Measurements from ENCODE around the gene ASTL.

The ASTL gene

DNA sequence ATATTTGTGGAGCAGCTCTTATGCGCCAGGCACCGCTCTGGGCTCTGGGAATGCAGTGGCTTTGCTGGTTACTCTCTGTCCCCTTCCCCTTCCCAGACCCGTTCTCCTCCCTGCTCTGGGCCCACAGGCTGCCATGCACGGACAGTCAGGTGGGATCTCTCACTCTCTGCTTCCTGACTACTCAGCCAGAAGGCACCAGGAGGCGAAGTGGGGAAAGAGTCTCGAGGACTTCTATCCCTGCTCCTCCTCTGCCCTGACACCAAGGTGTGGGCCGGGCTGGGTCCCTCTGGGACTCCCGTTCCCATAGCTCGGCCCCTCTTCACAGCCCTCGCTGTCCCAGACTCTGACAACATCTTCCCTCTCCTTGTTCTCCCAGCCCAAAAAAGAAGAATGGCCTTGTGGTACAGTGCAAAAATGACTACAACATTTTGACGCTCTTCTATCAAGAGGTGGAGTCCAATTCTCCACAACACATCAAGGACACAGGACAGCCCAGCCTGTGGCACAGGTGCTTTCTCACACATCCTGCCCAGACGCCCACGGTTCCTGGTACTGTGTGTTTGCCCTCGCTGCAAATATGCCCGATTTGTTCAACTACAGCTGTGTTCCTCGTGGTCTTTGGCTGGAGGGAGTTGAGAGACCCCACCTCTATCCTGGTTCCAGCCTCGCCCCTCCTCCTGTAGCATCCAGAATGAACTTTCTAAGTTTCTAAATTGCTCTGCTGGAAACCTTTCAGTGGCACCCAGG lies 21.0 kb upstream of the ASTL start:
- no CpG with 5 or more reads among the region's 17 CpGs for WGBS (ENCODE audit: insufficient coverage, insufficient read length)
- no peaks in the 10 kb centered on the region for H3K9me3 ChIP-seq (ENCODE audit: control insufficient read depth, insufficient read depth, low read length)
- no peaks in the 10 kb centered on the region for H3K27me3 ChIP-seq (ENCODE audit: control insufficient read depth, insufficient read depth, low read length)
- H3K36me3 ChIP-seq (ENCODE audit: control insufficient read depth, insufficient read depth, low read length): no peaks in the 10 kb centered on the region; the same call in 1 of the 2 replicates
- no peak for DNase-seq (ENCODE audit: low read depth, low spot score)
- 0 out of 2 replicates have a peak, but pooled peaks cover 3% of the 10 kb centered on the region for H3K4me1 ChIP-seq (ENCODE audit: control insufficient read depth, insufficient read depth, low read length)
- H3K4me3 ChIP-seq (ENCODE audit: low read length): no peak overlapping the region
- H3K27ac ChIP-seq (ENCODE audit: low read length): no peak overlapping the region

DNA sequence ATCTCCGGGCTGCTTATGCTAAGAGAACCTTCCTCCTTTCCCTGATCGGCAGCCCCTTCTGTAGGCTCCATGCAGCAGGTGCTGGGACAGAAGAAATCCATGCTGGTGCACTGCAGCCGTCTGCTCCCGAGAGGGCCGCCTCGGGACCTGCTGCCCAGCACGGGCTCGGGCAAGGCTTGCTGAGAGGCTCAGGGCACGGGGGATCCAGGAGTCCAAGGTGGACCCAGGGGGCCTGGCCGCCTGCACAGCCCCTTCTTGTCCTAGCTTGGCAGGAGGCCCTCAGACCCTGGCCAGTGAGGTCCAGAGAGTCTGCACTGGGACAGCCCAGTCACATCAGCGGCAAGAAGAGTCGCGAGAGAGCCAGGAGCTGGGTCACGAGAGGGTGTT lies 20.2 kb upstream of the ASTL start:
- WGBS (ENCODE audit: insufficient coverage, insufficient read length): no CpG with 5 or more reads among the region's 14 CpGs
- no peaks in the 10 kb centered on the region for H3K27me3 ChIP-seq (ENCODE audit: control insufficient read depth, insufficient read depth, low read length)
- no peak overlapping the region for H3K4me3 ChIP-seq (ENCODE audit: low read length)
- H3K36me3 ChIP-seq (ENCODE audit: control insufficient read depth, insufficient read depth, low read length): no peaks in the 10 kb centered on the region; the same call in 1 of the 2 replicates
- no peak overlapping the region for H3K27ac ChIP-seq (ENCODE audit: low read length)
- H3K9me3 ChIP-seq (ENCODE audit: control insufficient read depth, insufficient read depth, low read length): no peaks in the 10 kb centered on the region
- no peak for DNase-seq (ENCODE audit: low read depth, low spot score)
- 0 out of 2 replicates have a peak, but pooled peaks cover 3% of the 10 kb centered on the region for H3K4me1 ChIP-seq (ENCODE audit: control insufficient read depth, insufficient read depth, low read length)

GRCh38 chr2:96157649-96158553 lies 19.6 kb upstream of the ASTL start:
- Histone ChIP-seq H3K27me3 (ENCODE audit: control insufficient read depth, insufficient read depth, low read length) (no peaks in the 10 kb centered on the region), H3K4me1 (ENCODE audit: control insufficient read depth, insufficient read depth, low read length) (peaks cover 6% of the 10 kb centered on the region; the same call in 1 of the 2 replicates), H3K9me3 (ENCODE audit: control insufficient read depth, insufficient read depth, low read length) (no peaks in the 10 kb centered on the region), H3K4me3 (ENCODE audit: low read length) (no peak overlapping the region), H3K36me3 (ENCODE audit: control insufficient read depth, insufficient read depth, low read length) (no peaks in the 10 kb centered on the region; the same call in 1 of the 2 replicates), H3K27ac (ENCODE audit: low read length) (no peak overlapping the region)
- DNase-seq (ENCODE audit: low read depth, low spot score): no peak
- no CpG with 5 or more reads among the region's 19 CpGs for WGBS (ENCODE audit: insufficient coverage, insufficient read length)

- H3K4me3 ChIP-seq (ENCODE audit: low read length): no peak overlapping the region
- peaks cover 6% of the 10 kb centered on the region; the same call in 1 of the 2 replicates for H3K4me1 ChIP-seq (ENCODE audit: control insufficient read depth, insufficient read depth, low read length)
- no peaks in the 10 kb centered on the region for H3K9me3 ChIP-seq (ENCODE audit: control insufficient read depth, insufficient read depth, low read length)
- no peak for DNase-seq (ENCODE audit: low read depth, low spot score)
- H3K27ac ChIP-seq (ENCODE audit: low read length): no peak overlapping the region
- H3K27me3 ChIP-seq (ENCODE audit: control insufficient read depth, insufficient read depth, low read length): no peaks in the 10 kb centered on the region
- no peaks in the 10 kb centered on the region; the same call in 1 of the 2 replicates for H3K36me3 ChIP-seq (ENCODE audit: control insufficient read depth, insufficient read depth, low read length)
- WGBS (ENCODE audit: insufficient coverage, insufficient read length): no CpG with 5 or more reads among the region's 5 CpGs
These were observed 18.8 kb upstream of the ASTL start for GRCh38 chr2:96156926-96157648.

DNA sequence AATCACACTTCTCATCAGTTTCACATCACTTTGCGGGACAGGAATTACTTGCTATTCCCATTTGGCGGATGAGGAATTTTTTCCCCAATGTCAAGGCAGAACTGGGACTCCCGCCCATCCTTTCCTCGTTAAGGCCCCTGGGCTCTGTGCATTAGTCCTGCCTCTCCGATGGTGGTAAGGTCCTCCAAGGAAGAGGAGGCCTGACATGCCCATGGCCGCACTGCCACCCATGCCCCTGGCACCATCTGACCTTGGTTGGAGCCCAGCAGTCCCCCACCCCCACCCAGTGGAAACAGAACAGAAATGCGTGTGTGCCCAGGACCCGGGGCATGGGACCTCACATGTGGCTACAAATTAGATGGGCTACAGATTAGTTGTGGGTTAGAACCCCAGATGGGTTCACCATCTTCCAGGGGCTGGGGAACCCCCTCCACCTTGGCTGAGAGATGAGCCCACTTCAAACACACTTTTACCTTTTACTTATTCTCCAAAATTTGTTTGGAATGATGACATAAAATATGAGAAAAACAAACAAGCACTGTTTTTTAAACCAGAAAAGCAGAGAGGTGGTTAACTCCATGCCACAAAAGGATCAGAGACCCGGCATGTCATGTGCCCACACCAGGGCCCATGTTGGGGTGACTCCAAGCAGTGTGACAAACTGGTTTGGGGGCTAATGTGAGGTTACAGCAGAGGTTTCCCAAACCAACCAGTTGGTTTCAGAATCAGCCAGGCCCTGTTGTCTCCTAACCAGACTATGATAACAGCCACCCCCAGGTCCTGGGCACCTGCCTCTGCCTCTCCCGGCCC lies 17.9 kb upstream of the ASTL start:
- no peak for DNase-seq (ENCODE audit: low read depth, low spot score)
- Histone ChIP-seq H3K4me1 (ENCODE audit: control insufficient read depth, insufficient read depth, low read length) (peaks cover 6% of the 10 kb centered on the region; the same call in 1 of the 2 replicates), H3K27ac (ENCODE audit: low read length) (no peak overlapping the region), H3K36me3 (ENCODE audit: control insufficient read depth, insufficient read depth, low read length) (no peaks in the 10 kb centered on the region; the same call in 1 of the 2 replicates), H3K4me3 (ENCODE audit: low read length) (no peak overlapping the region), H3K9me3 (ENCODE audit: control insufficient read depth, insufficient read depth, low read length) (no peaks in the 10 kb centered on the region), H3K27me3 (ENCODE audit: control insufficient read depth, insufficient read depth, low read length) (no peaks in the 10 kb centered on the region)
- WGBS (ENCODE audit: insufficient coverage, insufficient read length): no CpG with 5 or more reads among the region's 10 CpGs

DNA sequence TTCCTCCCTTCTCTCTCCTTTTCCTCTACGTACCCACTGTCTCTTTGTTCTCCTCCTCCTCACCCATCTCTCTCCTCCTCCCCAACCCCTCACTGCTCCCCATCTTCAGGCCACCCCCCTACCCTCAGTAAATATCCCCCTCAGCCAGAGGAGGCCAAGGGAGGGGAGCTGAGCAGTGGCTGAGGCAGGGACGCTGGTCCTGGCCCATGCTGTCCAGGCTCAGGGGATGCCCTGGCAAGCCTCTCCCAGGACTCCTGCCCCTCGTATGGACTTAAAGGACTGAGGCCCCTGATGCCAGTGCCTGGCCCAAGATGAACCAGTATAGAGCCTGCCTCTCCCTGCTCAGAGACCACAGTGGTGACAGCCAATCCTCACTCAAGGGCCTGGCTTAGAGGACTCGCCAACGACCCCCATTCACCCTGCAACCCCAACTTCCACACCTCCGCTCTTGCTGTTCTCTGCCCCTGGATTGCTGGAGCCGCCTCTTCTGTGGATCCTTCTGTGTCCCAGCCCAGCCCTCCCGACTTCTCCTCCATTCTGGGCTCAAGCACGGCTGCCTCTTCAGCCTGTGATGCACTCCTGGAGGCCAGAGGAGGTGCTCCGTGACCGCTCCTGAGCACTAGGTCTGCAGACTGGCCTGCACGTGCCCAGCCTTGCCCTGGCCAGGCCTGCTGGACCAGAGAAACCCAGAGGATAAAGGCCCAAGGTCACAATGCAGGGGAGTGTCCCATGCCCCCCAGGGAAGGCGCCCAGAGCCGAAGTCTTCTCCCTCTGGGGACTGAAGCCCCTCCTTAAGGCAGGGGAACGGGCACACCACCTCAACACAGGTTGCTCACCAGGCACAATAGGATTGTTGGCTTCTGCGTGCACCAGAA lies 16.4 kb upstream of the ASTL start:
- H3K9me3 ChIP-seq (ENCODE audit: control insufficient read depth, insufficient read depth, low read length): no peaks in the 10 kb centered on the region
- no peak overlapping the region for H3K4me3 ChIP-seq (ENCODE audit: low read length)
- WGBS (ENCODE audit: insufficient coverage, insufficient read length): no CpG with 5 or more reads among the region's 16 CpGs
- H3K27ac ChIP-seq (ENCODE audit: low read length): no peak overlapping the region
- no peak for DNase-seq (ENCODE audit: low read depth, low spot score)
- no peaks in the 10 kb centered on the region for H3K27me3 ChIP-seq (ENCODE audit: control insufficient read depth, insufficient read depth, low read length)
- no peaks in the 10 kb centered on the region; the same call in 1 of the 2 replicates for H3K36me3 ChIP-seq (ENCODE audit: control insufficient read depth, insufficient read depth, low read length)
- H3K4me1 ChIP-seq (ENCODE audit: control insufficient read depth, insufficient read depth, low read length): peaks cover 6% of the 10 kb centered on the region; the same call in 1 of the 2 replicates

DNA sequence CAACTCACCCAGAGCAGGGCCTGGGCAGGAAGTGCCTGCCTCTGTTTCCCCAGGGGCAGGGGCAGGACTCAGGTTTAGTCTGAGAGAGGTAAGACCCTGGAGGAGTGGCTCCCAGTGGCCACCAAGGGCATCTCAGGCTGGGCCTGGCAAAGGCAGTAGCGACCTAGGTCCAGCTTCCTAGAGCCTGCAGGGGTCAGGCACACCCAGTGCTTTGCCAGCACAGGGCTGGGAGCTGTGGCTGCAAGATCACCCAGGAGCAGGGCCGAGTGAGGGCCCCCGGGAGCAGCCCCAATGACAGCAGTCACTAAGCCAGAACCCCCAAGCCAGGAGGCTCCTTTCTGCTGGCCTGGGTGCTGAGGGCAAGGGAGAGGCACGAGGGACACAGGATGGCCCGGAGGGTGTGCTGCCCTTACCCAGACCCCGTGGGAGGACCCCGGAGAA lies 15.7 kb upstream of the ASTL start:
- Histone ChIP-seq H3K4me3 (ENCODE audit: low read length) (no peak overlapping the region), H3K27ac (ENCODE audit: low read length) (no peak overlapping the region), H3K4me1 (ENCODE audit: control insufficient read depth, insufficient read depth, low read length) (peaks cover 6% of the 10 kb centered on the region), H3K36me3 (ENCODE audit: control insufficient read depth, insufficient read depth, low read length) (no peaks in the 10 kb centered on the region; the same call in 1 of the 2 replicates), H3K27me3 (ENCODE audit: control insufficient read depth, insufficient read depth, low read length) (no peaks in the 10 kb centered on the region), H3K9me3 (ENCODE audit: control insufficient read depth, insufficient read depth, low read length) (no peaks in the 10 kb centered on the region)
- DNase-seq (ENCODE audit: low read depth, low spot score): no peak
- no CpG with 5 or more reads among the region's 7 CpGs for WGBS (ENCODE audit: insufficient coverage, insufficient read length)

GRCh38 chr2:96153291-96153713 lies 15.0 kb upstream of the ASTL start:
- Histone ChIP-seq H3K27ac (ENCODE audit: low read length) (no peak overlapping the region), H3K4me3 (ENCODE audit: low read length) (no peak overlapping the region), H3K9me3 (ENCODE audit: control insufficient read depth, insufficient read depth, low read length) (no peaks in the 10 kb centered on the region), H3K36me3 (ENCODE audit: control insufficient read depth, insufficient read depth, low read length) (no peaks in the 10 kb centered on the region; the same call in 1 of the 2 replicates), H3K27me3 (ENCODE audit: control insufficient read depth, insufficient read depth, low read length) (no peaks in the 10 kb centered on the region), H3K4me1 (ENCODE audit: control insufficient read depth, insufficient read depth, low read length) (peaks cover 11% of the 10 kb centered on the region)
- DNase-seq (ENCODE audit: low read depth, low spot score): no peak
- WGBS (ENCODE audit: insufficient coverage, insufficient read length): no CpG with 5 or more reads among the region's 7 CpGs
